HEK293T (cell line): ENCODE results near the gene FANCG.

Experiments
- CTCF ChIA-PET: fragments of 350-600 bp; formaldehyde crosslinking; extraction: SDS; loops from one replicate; lab custom pipeline; 2021; ENCODE audit warnings: antibody characterized with exemption, inconsistent platforms; lab: Yijun Ruan, JAX
- POLR2A ChIA-PET: fragments of 350-600 bp; formaldehyde crosslinking; extraction: SDS; loops from one replicate; lab custom pipeline; 2020; ENCODE audit warnings: antibody characterized with exemption, inconsistent platforms; lab: Yijun Ruan, JAX
- DNase-seq: peaks from one replicate; pipeline ENCODE4 v3.0.0; 2012; ENCODE audit warnings: mixed read lengths; ENCODE audit errors: extremely low spot score
- ARNT ChIP-seq: fragments of 450-650 bp; IDR thresholded peaks from 2 replicates; pipeline ENCODE4 v1.6.1; 2017; ENCODE audit warnings: mild to moderate bottlenecking
- BHLHE40 ChIP-seq: fragments of 450-650 bp; IDR thresholded peaks from 2 replicates; pipeline ENCODE4 v1.6.1; 2016; ENCODE audit warnings: mild to moderate bottlenecking, moderate library complexity, borderline replicate concordance
- CTBP1 ChIP-seq: fragments of 450-650 bp; IDR thresholded peaks from 2 replicates; pipeline ENCODE4 v1.6.1; 2016; ENCODE audit warnings: borderline replicate concordance
- ELF4 ChIP-seq: fragments of 450-650 bp; IDR thresholded peaks from 2 replicates; pipeline ENCODE4 v1.6.1; 2017; ENCODE audit warnings: antibody characterized with exemption
- FOXA1 ChIP-seq: fragments of 450-650 bp; IDR thresholded peaks from 2 replicates; pipeline ENCODE4 v1.6.1; 2016; ENCODE audit warnings: mild to moderate bottlenecking
- FOXK2 ChIP-seq: fragments of 450-650 bp; IDR thresholded peaks from 2 replicates; pipeline ENCODE4 v1.6.1; 2016; ENCODE audit warnings: mild to moderate bottlenecking
- FOXM1 ChIP-seq: fragments of 450-650 bp; IDR thresholded peaks from 2 replicates; pipeline ENCODE4 v1.6.1; 2017; ENCODE audit warnings: mild to moderate bottlenecking, borderline replicate concordance
- HDGF ChIP-seq: fragments of 450-650 bp; IDR thresholded peaks from 2 replicates; pipeline ENCODE4 v1.6.1; 2017; ENCODE audit warnings: antibody characterized with exemption, borderline replicate concordance
- L3MBTL2 ChIP-seq: fragments of 450-650 bp; conservative IDR thresholded peaks from 2 replicates; pipeline ENCODE4 v1.6.1; 2016; ENCODE audit warnings: mild to moderate bottlenecking
- LEF1 ChIP-seq: fragments of 450-650 bp; IDR thresholded peaks from 2 replicates; pipeline ENCODE4 v1.6.1; 2017; ENCODE audit warnings: mild to moderate bottlenecking, borderline replicate concordance
- NFRKB ChIP-seq: fragments of 450-650 bp; IDR thresholded peaks from 2 replicates; pipeline ENCODE4 v1.6.1; 2016; ENCODE audit warnings: mild to moderate bottlenecking, moderate library complexity
- SP1 ChIP-seq: fragments of 450-650 bp; IDR thresholded peaks from 2 replicates; pipeline ENCODE4 v1.6.1; 2017
- SUZ12 ChIP-seq: fragments of 450-650 bp; IDR thresholded peaks from 2 replicates; pipeline ENCODE4 v1.6.1; 2016; ENCODE audit warnings: mild to moderate bottlenecking
- TARDBP ChIP-seq: fragments of 450-650 bp; IDR thresholded peaks from 2 replicates; pipeline ENCODE4 v1.6.1; 2016
- ZNF384 ChIP-seq: fragments of 450-650 bp; IDR thresholded peaks from 2 replicates; pipeline ENCODE4 v1.6.1; 2016
- TF ChIP-seq, protein P1 (sequence below): fragments of 450-650 bp; IDR thresholded peaks from 2 replicates; pipeline ENCODE4 v1.6.1; 2016

FANCG gene

DNA sequence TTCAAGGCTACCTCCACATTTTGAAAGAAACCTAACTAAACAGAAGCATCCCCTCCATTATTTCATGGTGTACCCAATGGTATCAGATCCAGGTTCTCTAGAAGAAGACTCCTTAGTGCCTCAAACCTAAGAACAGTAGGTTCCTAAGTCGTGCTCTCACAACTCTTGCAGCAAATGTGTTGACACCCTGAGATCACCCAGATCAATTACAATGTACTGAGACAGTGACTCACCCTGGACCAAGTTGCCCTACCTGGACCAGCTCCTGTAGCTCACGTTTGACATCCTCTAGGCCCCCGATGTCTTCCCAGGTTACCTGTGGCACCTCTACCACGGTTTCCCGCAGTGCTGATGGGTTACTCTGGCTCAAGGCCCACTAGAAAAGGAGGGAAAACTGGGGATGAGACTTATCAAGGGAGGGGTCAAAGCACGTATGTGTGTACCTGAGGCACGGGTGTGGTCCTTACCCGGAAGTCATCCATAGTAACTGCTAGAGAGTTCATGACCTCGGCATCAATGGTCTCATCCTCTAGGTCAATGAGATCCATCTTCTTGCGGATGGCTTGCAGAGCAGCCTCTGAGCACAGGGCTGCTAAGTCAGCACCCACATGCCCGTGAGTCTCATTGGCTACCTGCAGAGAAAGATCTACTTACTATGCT is 19.1 kb downstream of the FANCG start:
- DNase-seq, result no peak
- TF ChIP-seq SUZ12, result no peak
- no peak for TF ChIP-seq ELF4
- TF ChIP-seq NFRKB, result no peak
- TF ChIP-seq BHLHE40, result no peak
- TF ChIP-seq L3MBTL2, result no peak
- no peak for TF ChIP-seq TARDBP
- TF ChIP-seq CTBP1, result no peak
- no peak for TF ChIP-seq HDGF
- no peak for TF ChIP-seq SP1
- no peak for TF ChIP-seq FOXA1
- TF ChIP-seq ARNT, result no peak
- TF ChIP-seq ZNF384, result no peak
- TF ChIP-seq FOXK2, result no peak
- TF ChIP-seq, protein P1, sequence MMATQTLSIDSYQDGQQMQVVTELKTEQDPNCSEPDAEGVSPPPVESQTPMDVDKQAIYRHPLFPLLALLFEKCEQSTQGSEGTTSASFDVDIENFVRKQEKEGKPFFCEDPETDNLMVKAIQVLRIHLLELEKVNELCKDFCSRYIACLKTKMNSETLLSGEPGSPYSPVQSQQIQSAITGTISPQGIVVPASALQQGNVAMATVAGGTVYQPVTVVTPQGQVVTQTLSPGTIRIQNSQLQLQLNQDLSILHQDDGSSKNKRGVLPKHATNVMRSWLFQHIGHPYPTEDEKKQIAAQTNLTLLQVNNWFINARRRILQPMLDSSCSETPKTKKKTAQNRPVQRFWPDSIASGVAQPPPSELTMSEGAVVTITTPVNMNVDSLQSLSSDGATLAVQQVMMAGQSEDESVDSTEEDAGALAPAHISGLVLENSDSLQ, result no peak
- no peak for TF ChIP-seq LEF1
- no peak for TF ChIP-seq FOXM1
- ChIA-PET POLR2A (no interaction called here), CTCF (no interaction called here)

DNA sequence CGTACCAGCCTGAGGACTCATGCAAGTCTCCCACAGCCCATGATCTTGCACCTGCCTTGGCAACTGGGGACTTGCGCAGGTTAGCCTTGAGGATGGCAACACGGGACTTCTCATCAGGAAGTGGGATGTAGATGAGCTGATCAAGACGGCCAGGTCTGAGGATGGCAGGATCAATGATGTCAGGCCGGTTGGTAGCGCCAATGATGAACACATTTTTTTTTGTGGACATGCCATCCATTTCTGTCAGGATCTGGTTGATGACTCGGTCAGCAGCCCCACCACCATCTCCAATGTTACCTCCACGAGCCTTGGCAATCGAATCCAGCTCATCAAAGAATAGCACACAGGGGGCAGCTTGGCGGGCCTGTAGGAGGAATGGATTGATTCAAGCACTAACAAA is 20.3 kb downstream of the FANCG start:
- POLR2A ChIA-PET, result no interaction called here

DNA sequence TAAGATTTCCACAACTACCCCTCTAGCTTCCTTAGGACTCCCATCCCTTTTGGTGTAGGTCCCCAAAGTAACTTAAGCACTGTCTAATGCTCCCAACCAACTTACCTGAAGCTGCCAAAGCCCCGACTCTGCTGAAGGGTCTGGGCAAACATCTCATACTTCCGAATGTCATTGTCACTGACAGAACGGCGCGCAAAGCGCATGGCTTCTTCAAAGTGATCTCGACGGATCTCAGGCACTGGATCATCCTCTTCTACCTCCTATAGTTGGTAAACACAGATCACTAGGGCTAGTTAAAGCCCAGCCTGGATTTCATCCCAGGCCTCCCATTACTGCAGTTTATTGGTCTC is 22.5 kb downstream of the FANCG start:
- ChIA-PET CTCF (no interaction called here), POLR2A (interaction anchor here (1.6 kb wide), 1 partner anchor 15 kb away, joined by 6 read pairs; the partner anchor contains the start of gene VCP)
- no peak for DNase-seq
- TF ChIP-seq CTBP1 (no peak), SP1 (no peak), SUZ12 (no peak), FOXM1 (no peak), TARDBP (no peak), ARNT (no peak), L3MBTL2 (no peak), FOXA1 (no peak)

More for the DNA sequence above, 20.3 kb downstream of the FANCG start:
- CTCF ChIA-PET, result no interaction called here
- no peak for DNase-seq
- TF ChIP-seq ZNF384 (no peak), ELF4 (no peak), BHLHE40 (no peak), CTBP1 (no peak), SUZ12 (no peak), ARNT (no peak), L3MBTL2 (no peak), FOXK2 (no peak), TARDBP (no peak), HDGF (no peak), FOXM1 (no peak), LEF1 (no peak)
- TF ChIP-seq, protein P1, result no peak

DNA sequence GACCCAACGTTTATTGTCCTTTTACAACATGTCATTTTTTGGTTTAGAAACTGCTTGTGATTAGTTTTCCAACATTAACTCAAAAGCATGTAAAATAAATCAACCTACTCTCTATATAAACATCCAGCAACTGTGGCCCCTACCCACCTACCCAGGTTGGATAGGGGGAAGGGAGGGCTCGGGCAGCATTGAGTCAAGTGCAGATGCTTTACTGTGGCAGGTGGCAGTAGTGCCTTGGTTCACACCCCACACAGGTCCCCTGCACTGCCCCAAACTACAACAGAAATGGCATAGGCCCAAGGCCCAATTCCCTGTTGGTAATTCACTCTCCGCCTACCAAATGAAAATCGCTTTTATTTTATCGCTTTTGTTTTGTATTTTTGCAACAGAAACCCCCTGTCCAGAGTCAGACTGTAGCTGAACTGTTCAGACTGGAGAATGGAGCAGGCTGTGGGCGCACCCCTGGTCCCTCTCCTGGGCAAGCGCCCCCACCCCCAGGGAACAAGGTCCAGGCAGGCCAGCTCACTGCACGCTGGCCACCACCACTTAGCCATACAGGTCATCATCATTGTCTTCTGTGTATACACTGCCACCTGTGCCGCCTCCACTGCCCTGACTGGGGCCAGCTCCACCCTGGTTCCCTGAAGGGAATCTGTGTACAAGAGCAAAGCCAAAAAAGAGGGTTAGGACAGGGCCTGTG is 23.0 kb downstream of the FANCG start:
- no peak for DNase-seq
- TF ChIP-seq FOXM1 (no peak), ELF4 (no peak), LEF1 (no peak), ARNT (no peak), BHLHE40 (no peak), SP1 (no peak), ZNF384 (no peak), SUZ12 (no peak), TARDBP (no peak), CTBP1 (no peak), HDGF (no peak), FOXA1 (no peak), L3MBTL2 (no peak), FOXK2 (no peak), NFRKB (no peak)
- TF ChIP-seq, protein P1, result no peak
- ChIA-PET CTCF (no interaction called here), POLR2A (interaction anchor here (1.6 kb wide), 1 partner anchor 15 kb away, joined by 6 read pairs; the partner anchor contains the start of gene VCP)

DNA sequence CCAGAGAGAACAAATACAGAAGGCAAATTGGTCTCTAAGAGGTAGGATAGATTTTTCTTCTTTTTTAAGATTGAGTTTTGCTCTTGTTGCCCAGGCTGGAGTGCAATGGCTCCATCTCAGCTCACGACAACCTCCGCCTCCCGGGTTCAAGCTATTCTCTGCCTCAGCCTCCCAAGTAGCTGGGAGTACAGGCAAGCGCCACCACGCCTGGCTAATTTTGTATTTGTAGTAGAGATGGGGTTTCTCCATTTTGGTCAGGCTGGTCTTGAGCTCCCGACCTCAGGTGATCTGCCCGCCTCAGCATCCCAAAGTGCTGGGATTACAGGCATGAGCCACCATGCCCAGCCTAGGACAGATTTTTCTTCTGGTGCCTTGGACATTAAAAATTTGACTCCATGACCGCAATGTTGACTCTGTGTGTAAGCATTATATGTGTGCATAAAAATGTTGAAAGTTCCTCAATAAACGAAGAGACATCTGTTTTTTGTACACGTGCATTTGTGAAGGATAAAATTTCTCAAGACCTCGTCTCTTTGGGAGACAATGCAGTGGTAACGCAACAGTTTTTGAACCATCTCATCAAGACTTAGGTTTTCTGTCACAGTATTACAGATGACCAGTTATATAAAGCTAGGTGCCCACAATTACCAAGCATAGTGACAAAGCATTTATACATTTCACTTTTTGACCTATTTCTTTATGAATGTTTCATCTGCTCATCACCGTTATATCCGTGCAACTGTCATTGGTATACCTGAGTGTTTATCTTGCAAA is 24.7 kb downstream of the FANCG start:
- POLR2A ChIA-PET, result no interaction called here
- no peak for DNase-seq
- CTCF ChIA-PET, result no interaction called here
- TF ChIP-seq L3MBTL2, result no peak
- TF ChIP-seq ZNF384, result no peak
- no peak for TF ChIP-seq ARNT
- no peak for TF ChIP-seq FOXM1
- TF ChIP-seq, protein P1, result no peak
- TF ChIP-seq SUZ12, result no peak
- no peak for TF ChIP-seq BHLHE40
- no peak for TF ChIP-seq NFRKB
- no peak for TF ChIP-seq LEF1
- no peak for TF ChIP-seq HDGF
- TF ChIP-seq FOXK2, result no peak
- no peak for TF ChIP-seq TARDBP
- TF ChIP-seq ELF4, result no peak
